Mesenchymal stem cell (in vitro differentiated cells and primary cell): Measurements from ENCODE around the gene DONSON.

Experiments
- DNase-seq: peaks from one replicate; pipeline ENCODE4 v3.0.0-alpha.2; 2013
- H2AFZ ChIP-seq: one replicate; pipeline ENCODE4 v1.6.1; 2013; ENCODE audit warnings: low read depth, mild to moderate bottlenecking, control low read depth, inconsistent platforms, low read length, moderate library complexity
- H2AK5ac ChIP-seq: 2 replicates; pipeline ENCODE4 v1.6.1; 2013; ENCODE audit warnings: low read length, moderate library complexity, mild to moderate bottlenecking, inconsistent platforms; ENCODE audit not compliant: severe bottlenecking
- H2BK120ac ChIP-seq: one replicate; pipeline ENCODE4 v1.6.1; 2013; ENCODE audit warnings: low read depth, mild to moderate bottlenecking, inconsistent platforms, low read length, moderate library complexity
- H2BK12ac ChIP-seq, 2 experiments: one replicate each; pipeline ENCODE4 v1.6.1; 2013; ENCODE audit warnings: inconsistent platforms in 2 of 2, low read length in 2 of 2, mild to moderate bottlenecking in 2 of 2, moderate library complexity in 2 of 2, control low read depth in 1 of 2
- H2BK15ac ChIP-seq: one replicate; pipeline ENCODE4 v1.6.1; 2013; ENCODE audit warnings: mild to moderate bottlenecking, low read depth, inconsistent platforms; ENCODE audit not compliant: poor library complexity, severe bottlenecking
- H2BK5ac ChIP-seq: 2 replicates; pipeline ENCODE4 v1.6.1; 2013; ENCODE audit warnings: low read depth, mild to moderate bottlenecking, low read length, control low read depth, inconsistent platforms; ENCODE audit not compliant: poor library complexity, severe bottlenecking
- H3K14ac ChIP-seq, 2 experiments: one replicate each; pipeline ENCODE4 v1.6.1; 2013; ENCODE audit warnings: inconsistent platforms in 2 of 2, low read length in 2 of 2, control low read depth in 1 of 2, mild to moderate bottlenecking in 1 of 2, moderate library complexity in 1 of 2
- H3K18ac ChIP-seq, 2 experiments: one replicate each; pipeline ENCODE4 v1.6.1; 2013; ENCODE audit warnings: inconsistent platforms in 2 of 2, low read length in 2 of 2, control low read depth in 1 of 2, low read depth in 1 of 2, mild to moderate bottlenecking in 1 of 2
- H3K23ac ChIP-seq, 2 experiments: one replicate each; pipeline ENCODE4 v1.6.1; 2013; ENCODE audit warnings: inconsistent platforms in 2 of 2, low read length in 2 of 2, mild to moderate bottlenecking in 2 of 2, moderate library complexity in 2 of 2, control low read depth in 1 of 2
- H3K27ac ChIP-seq: 2 replicates; pipeline ENCODE4 v1.5.1; 2013; ENCODE audit warnings: mild to moderate bottlenecking, moderate library complexity, low read length, control low read depth, inconsistent platforms; ENCODE audit not compliant: poor library complexity, severe bottlenecking
- H3K27me3 ChIP-seq, 2 experiments: 2 replicates each; pipeline versions ENCODE4 v1.6.1 to v1.7.0; 2013; ENCODE audit warnings: low read length in 2 of 2, mild to moderate bottlenecking in 2 of 2, moderate library complexity in 2 of 2, control low read depth in 1 of 2, inconsistent platforms in 1 of 2; ENCODE audit not compliant: control insufficient read depth in 1 of 2, insufficient read depth in 1 of 2
- H3K36me3 ChIP-seq, 2 experiments: 2 replicates each; pipeline versions ENCODE4 v1.6.1 to v1.7.0; 2013; ENCODE audit warnings: low read length in 2 of 2, control low read depth in 1 of 2, inconsistent platforms in 1 of 2, low read depth in 1 of 2, mild to moderate bottlenecking in 1 of 2; ENCODE audit not compliant: insufficient read depth in 2 of 2, control insufficient read depth in 1 of 2
- H3K4ac ChIP-seq, 2 experiments: one replicate each; pipeline ENCODE4 v1.6.1; 2013; ENCODE audit warnings: inconsistent platforms in 2 of 2, low read length in 2 of 2, mild to moderate bottlenecking in 2 of 2, moderate library complexity in 2 of 2, control low read depth in 1 of 2, low read depth in 1 of 2
- H3K4me1 ChIP-seq: 2 replicates; pipeline ENCODE4 v1.6.1; 2013; ENCODE audit warnings: low read depth, low read length, control low read depth; ENCODE audit not compliant: control insufficient read depth, insufficient read depth
- H3K4me2 ChIP-seq: 2 replicates; pipeline ENCODE4 v1.6.1; 2013; ENCODE audit warnings: low read length, mild to moderate bottlenecking, inconsistent platforms; ENCODE audit not compliant: poor library complexity, severe bottlenecking
- H3K4me3 ChIP-seq, 2 experiments: 2 replicates each; pipeline versions ENCODE4 v1.5.1 to v1.7.0; 2013; ENCODE audit warnings: low read length in 2 of 2, mild to moderate bottlenecking in 2 of 2, control low read depth in 1 of 2, low read depth in 1 of 2; ENCODE audit not compliant: insufficient read depth in 1 of 2
- H3K79me1 ChIP-seq: replicated peaks from 2 replicates; pipeline ENCODE4 v1.6.1; 2013; ENCODE audit warnings: mild to moderate bottlenecking, control low read depth, low read length, inconsistent platforms; ENCODE audit not compliant: poor library complexity, severe bottlenecking
- H3K9ac ChIP-seq: 2 replicates; pipeline ENCODE4 v1.7.0; 2013; ENCODE audit warnings: mild to moderate bottlenecking, low read length, moderate library complexity
- H3K9me3 ChIP-seq: 2 replicates; pipeline ENCODE4 v1.7.0; 2013; ENCODE audit warnings: mild to moderate bottlenecking, low read length; ENCODE audit not compliant: control insufficient read depth
- H4K8ac ChIP-seq: one replicate; pipeline ENCODE4 v1.6.1; 2013; ENCODE audit warnings: inconsistent platforms, mild to moderate bottlenecking, low read length, moderate library complexity
- H4K91ac ChIP-seq: one replicate; pipeline ENCODE4 v1.6.1; 2013; ENCODE audit warnings: mild to moderate bottlenecking, low read length, inconsistent platforms
- WGBS: methylation state at CpG from one replicate; pipeline ENCODE4 v1.1.7; 2013; ENCODE audit warnings: mixed read lengths; 5-methylcytosine and 5-hydroxymethylcytosine counted together

Gene DONSON

GRCh38 chr21:33572350-33572749, 16.1 kb downstream of the DONSON start:
- DNase-seq: peak; percentile 37
- H2AFZ ChIP-seq: no peak overlapping the region
- no peak overlapping the region for H3K27ac ChIP-seq
- no peak overlapping the region for H3K23ac ChIP-seq
- H2BK12ac ChIP-seq: no peak overlapping the region
- no peak overlapping the region for H2BK120ac ChIP-seq
- H3K9ac ChIP-seq: no peak overlapping the region
- H3K4me3 ChIP-seq: no peak overlapping the region
- no peak overlapping the region for H3K14ac ChIP-seq
- no peak overlapping the region for H2AK5ac ChIP-seq
- H3K79me1 ChIP-seq: peaks cover 4% of the 10 kb centered on the region
- H2BK5ac ChIP-seq: no peak overlapping the region
- WGBS: 100% methylated on average over 2 of the region's 3 CpGs
- no peak overlapping the region for H3K4me2 ChIP-seq
- no peak overlapping the region for H3K4ac ChIP-seq
- H3K4me1 ChIP-seq: peaks cover 4% of the 10 kb centered on the region
- no peaks in the 10 kb centered on the region for H3K27me3 ChIP-seq
- no peak overlapping the region for H4K8ac ChIP-seq
- peaks cover 16 to 99% of the 10 kb centered on the region in 2 experiments for H3K36me3 ChIP-seq
- no peak overlapping the region for H4K91ac ChIP-seq
- no peak overlapping the region for H2BK15ac ChIP-seq
- H3K18ac ChIP-seq: no peak overlapping the region
- no peaks in the 10 kb centered on the region for H3K9me3 ChIP-seq

GRCh38 chr21:33569991-33570390, 18.5 kb downstream of the DONSON start:
- Histone ChIP-seq H3K4me1 (peaks cover 4% of the 10 kb centered on the region), H3K4me3 (no peak overlapping the region), H3K79me1 (peaks cover 4% of the 10 kb centered on the region), H4K8ac (no peak overlapping the region), H2AK5ac (no peak overlapping the region), H2AFZ (no peak overlapping the region), H2BK120ac (no peak overlapping the region), H3K4ac (no peak overlapping the region), H2BK15ac (no peak overlapping the region), H4K91ac (no peak overlapping the region), H2BK5ac (no peak overlapping the region), H3K23ac (no peak overlapping the region), H2BK12ac (no peak overlapping the region), H3K36me3 (peaks cover 12 to 94% of the 10 kb centered on the region in 2 experiments), H3K18ac (no peak overlapping the region), H3K27me3 (no peaks in the 10 kb centered on the region), H3K4me2 (no peak overlapping the region), H3K14ac (no peak overlapping the region), H3K9ac (no peak overlapping the region), H3K27ac (no peak overlapping the region), H3K9me3 (no peaks in the 10 kb centered on the region)
- DNase-seq: no peak
- WGBS: 95% methylated on average over 5 of the region's 5 CpGs

GRCh38 chr21:33568448-33568847, 20.0 kb downstream of the DONSON start:
- H4K91ac ChIP-seq: no peak overlapping the region
- peaks cover 4% of the 10 kb centered on the region for H3K79me1 ChIP-seq
- no peak overlapping the region for H3K18ac ChIP-seq
- H3K4ac ChIP-seq: no peak overlapping the region
- no peak overlapping the region for H3K27ac ChIP-seq
- H2BK15ac ChIP-seq: no peak overlapping the region
- no peak overlapping the region for H2BK120ac ChIP-seq
- H3K4me2 ChIP-seq: no peak overlapping the region
- H2BK12ac ChIP-seq: no peak overlapping the region
- no peaks in the 10 kb centered on the region for H3K9me3 ChIP-seq
- H3K36me3 ChIP-seq: peaks cover 13 to 93% of the 10 kb centered on the region in 2 experiments
- H3K9ac ChIP-seq: no peak overlapping the region
- no peak overlapping the region for H3K14ac ChIP-seq
- no peak overlapping the region for H2AK5ac ChIP-seq
- H3K23ac ChIP-seq: no peak overlapping the region
- H3K4me3 ChIP-seq: no peak overlapping the region
- no peaks in the 10 kb centered on the region for H3K27me3 ChIP-seq
- no peak overlapping the region for H4K8ac ChIP-seq
- H2BK5ac ChIP-seq: no peak overlapping the region
- no peak for DNase-seq
- peaks cover 4% of the 10 kb centered on the region for H3K4me1 ChIP-seq
- WGBS: no CpG with 5 or more reads among the region's 2 CpGs
- no peak overlapping the region for H2AFZ ChIP-seq

GRCh38 chr21:33567914-33568313, 20.6 kb downstream of the DONSON start:
- Histone ChIP-seq H3K4me3 (no peak overlapping the region), H3K27me3 (no peaks in the 10 kb centered on the region)
- 93% methylated on average over 6 of the region's 6 CpGs for WGBS

More at GRCh38 chr21:33567914-33568313, 20.6 kb downstream of the DONSON start:
- H3K27ac ChIP-seq: no peak overlapping the region
- H2BK15ac ChIP-seq: no peak overlapping the region
- no peak overlapping the region for H3K4ac ChIP-seq
- H4K8ac ChIP-seq: no peak overlapping the region
- peaks cover 13 to 93% of the 10 kb centered on the region in 2 experiments for H3K36me3 ChIP-seq
- H2BK12ac ChIP-seq: no peak overlapping the region
- H3K14ac ChIP-seq: no peak overlapping the region
- no peak overlapping the region for H2BK5ac ChIP-seq
- no peak overlapping the region for H3K23ac ChIP-seq
- no peak for DNase-seq
- H3K79me1 ChIP-seq: peaks cover 3% of the 10 kb centered on the region
- no peaks in the 10 kb centered on the region for H3K9me3 ChIP-seq
- no peak overlapping the region for H2BK120ac ChIP-seq
- peaks cover 4% of the 10 kb centered on the region for H3K4me1 ChIP-seq
- H4K91ac ChIP-seq: no peak overlapping the region
- no peak overlapping the region for H2AK5ac ChIP-seq
- no peak overlapping the region for H3K4me2 ChIP-seq
- no peak overlapping the region for H3K18ac ChIP-seq
- H3K9ac ChIP-seq: no peak overlapping the region
- no peak overlapping the region for H2AFZ ChIP-seq
